NCI-H226 (cell line): Measurements from ENCODE around the gene BTN2A1.
"Not testable (repeated sequence)": the region's sequence is repeated elsewhere in the genome, so short reads cannot be mapped to it uniquely, and the experiment has no call there.

Source experiments
- DNase-seq: peaks from one replicate; pipeline ENCODE4 v3.0.0-alpha.2; 2015

Gene BTN2A1

GRCh38 chr6:26457806-26458688 is at the start of gene BTN2A1:
BTN2A1 (plus strand) TSS chr6:26457955; CDS start chr6:26458637, 682 bp downstream.
- DNase-seq = peak; percentile 82

- DNase-seq = no peak
Measured at GRCh38 chr6:26408828-26409730, 48.7 kb upstream of the BTN2A1 start.

DNA sequence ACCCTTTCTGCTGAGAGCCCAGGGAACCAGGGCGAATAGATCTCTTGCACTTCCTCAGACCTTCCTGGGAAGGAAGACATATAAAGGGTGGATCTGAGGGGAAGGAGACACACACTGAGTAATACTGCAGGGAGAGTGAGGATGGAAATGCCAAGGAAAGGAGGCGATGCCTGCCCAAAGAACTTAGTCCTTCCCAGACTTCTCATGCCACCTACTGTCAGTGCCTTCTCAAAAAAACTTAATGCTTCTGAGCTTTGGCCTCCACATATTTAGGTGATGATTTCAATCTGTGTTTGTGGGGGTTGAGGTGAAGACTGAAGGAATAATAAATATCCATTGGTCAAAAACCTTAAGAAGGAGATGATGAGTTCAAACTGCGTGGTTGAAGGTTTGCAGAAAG is 46.0 kb upstream of the BTN2A1 start:
- peak; percentile 45 for DNase-seq

DNA sequence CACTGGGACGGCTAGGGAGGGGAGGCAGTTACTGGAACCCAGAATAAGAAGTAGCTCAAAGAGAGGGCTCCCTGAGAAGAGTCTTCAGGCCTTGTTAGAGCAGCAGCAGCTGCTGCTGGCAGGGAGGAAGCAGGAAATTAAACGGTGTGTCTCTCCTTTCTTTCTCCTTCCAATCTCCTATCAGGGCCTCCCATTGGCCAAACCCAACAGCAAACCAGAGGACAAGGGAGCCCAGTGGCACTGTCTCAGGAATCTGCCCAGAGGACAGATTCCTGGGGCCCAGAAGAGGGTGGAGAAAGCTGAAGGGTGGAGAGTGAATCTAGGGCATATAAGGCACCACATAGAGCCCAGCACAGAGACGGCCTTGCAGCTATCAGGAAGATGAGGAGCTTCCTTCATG is 45.5 kb upstream of the BTN2A1 start:
- no peak for DNase-seq

DNA sequence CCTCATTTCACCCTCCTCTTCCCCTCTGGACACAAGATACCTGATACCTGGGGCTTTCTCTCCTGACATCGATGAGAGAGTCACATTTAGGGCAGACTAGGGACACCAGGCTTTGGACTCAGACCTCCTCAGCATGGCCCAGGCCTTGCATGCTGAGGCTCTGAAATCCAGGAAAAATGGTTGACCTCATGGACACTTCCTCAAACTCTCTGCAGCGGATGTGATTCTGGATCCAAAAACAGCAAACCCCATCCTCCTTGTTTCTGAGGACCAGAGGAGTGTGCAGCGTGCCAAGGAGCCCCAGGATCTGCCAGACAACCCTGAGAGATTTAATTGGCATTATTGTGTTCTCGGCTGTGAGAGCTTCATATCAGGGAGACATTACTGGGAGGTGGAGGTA is 44.8 kb upstream of the BTN2A1 start:
- DNase-seq = no peak

- DNase-seq = no peak
Measured at GRCh38 chr6:26414281-26414680, 43.5 kb upstream of the BTN2A1 start.

- no peak for DNase-seq
Measured at GRCh38 chr6:26415036-26415614, 42.6 kb upstream of the BTN2A1 start.

GRCh38 chr6:26415791-26416190 is 42.0 kb upstream of the BTN2A1 start:
- no peak for DNase-seq

DNA sequence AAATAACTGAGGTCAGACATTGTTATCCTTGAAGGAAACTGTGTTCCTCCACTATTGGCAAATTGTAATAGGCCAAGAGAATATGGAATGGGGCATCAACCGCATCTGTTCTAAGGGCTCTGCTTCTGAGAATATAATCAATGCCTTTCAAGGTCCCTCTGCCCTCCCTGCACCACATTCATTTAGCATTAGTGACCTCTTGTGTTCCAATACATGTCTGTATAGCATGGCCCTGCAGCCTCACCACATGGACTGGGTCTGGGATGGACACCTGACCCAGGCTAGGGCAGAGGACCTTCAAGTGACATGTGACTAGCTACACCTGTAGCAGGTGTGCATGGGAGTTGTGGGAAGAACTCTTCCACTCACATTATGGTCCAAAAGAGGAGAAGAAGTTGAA is 41.5 kb upstream of the BTN2A1 start:
- DNase-seq = no peak

DNA sequence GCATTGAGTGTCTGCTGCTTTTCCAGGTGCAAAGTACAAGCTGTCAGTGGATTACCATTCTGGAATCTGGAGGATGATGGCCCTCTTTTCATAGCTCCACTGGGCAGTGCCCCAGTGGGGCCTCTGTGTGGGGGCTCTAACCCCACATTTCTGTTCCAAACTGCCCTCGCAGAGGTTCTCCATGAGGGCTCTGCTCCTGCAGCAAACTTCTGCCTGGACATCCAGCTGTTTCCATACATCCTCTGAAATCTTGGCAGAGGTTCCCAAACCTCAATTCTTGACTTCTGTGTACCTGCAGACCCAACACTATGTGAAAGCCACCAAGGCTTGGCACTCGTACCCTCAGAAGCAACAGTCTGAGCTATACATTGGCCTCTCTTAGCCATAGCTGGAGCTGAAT is 39.7 kb upstream of the BTN2A1 start:
- not testable (repeated sequence) for DNase-seq

GRCh38 chr6:26418795-26419194 is 39.0 kb upstream of the BTN2A1 start:
- not testable (repeated sequence) for DNase-seq

- DNase-seq = no peak
Measured at GRCh38 chr6:26420688-26421171, 37.0 kb upstream of the BTN2A1 start.

DNA sequence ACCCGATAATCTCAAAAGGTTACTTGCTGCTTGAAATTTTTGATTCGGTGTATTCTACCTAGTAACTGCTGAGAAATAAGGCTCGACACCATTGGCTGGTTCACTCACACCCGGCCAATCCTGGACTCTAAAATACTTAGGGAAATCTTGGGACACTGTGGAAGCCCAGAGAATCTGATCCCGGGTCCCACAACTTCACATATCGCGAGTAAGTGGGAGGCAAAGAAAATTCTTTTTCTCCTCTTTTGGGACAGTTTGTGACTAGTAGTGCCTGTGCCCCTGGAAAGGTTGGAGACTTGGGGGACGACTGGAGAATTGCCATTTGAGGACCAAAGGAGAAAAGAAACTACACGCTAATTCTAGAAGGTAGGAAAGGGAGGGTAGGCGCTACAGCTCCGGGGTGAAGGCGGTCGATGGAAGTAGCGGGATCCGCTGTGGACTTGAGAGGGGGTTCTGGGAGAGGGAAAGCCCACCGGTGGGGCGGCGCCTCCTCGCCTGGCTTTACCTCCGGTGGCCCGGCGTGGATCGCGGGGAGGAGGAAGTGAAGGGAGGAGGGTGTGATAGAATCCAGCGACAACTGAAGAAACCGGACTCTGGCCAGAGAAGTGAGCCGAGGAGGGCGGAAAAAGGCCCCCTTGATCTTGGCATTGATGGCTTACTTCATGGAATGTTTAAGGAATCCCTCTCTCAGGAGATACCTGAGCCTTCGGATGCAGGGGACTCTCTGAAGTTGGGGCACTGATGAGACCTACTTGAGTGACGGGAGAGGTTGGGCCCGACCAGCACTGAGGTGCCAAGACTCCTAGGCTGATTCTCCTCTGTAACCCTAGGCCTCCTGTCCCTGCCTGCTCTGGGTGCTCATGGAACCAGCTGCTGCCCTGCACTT is 36.3 kb upstream of the BTN2A1 start:
- peak; percentile 82 for DNase-seq

- no peak for DNase-seq
Measured at GRCh38 chr6:26422329-26422728, 35.4 kb upstream of the BTN2A1 start.

DNA sequence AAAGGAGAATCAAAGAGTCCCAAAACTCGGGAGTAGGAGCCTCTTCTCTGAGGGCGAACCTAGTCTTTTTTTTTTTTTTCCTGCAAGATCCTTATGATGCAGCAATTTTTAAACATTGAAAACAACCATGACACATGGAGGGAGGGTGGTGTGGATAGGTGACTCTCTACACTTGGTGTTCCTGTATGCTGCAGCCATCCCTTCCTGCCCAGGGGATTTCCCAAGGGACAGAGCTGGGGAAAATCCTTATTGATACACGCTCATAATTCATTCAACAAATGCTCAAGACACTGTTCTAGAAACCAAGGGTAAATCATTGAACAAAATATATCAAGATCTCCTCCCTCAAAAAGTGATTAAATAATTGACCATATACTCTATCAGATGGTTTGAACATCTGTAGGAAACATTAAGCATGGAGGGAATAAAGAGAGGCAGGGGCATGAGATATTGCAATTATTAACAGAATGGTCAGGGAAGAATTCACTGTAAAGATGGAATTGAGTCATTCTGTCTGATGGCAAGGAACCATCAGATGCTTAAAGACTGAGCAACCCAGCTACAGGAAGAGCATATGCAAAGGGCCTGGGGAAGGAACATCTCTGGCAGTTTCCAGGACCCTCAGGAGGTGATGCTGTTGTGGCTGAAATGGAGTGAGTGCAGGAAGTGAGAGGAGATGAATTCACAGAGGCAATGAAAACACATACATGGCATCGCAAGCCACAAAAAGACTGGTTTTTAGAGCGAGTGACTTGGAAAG is 30.9 kb upstream of the BTN2A1 start:
- no peak for DNase-seq

DNA sequence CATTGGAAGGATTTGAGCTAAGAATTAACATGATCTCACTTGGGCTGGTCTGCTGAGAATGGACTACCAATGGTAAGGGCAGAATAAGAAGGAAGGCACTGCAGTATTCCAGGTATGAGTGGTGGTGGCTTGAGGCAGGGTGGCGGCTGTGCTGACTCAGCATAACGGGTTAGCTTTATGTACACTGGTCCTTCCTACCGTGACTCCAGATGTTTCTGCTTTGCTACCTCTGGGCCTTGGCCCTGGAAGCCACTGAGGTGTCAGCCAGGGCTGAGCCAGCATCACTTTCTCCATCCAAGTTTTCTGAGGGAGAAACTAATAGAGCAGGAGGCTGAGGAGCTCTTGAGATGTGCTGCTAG is 30.3 kb upstream of the BTN2A1 start:
- no peak for DNase-seq

DNA sequence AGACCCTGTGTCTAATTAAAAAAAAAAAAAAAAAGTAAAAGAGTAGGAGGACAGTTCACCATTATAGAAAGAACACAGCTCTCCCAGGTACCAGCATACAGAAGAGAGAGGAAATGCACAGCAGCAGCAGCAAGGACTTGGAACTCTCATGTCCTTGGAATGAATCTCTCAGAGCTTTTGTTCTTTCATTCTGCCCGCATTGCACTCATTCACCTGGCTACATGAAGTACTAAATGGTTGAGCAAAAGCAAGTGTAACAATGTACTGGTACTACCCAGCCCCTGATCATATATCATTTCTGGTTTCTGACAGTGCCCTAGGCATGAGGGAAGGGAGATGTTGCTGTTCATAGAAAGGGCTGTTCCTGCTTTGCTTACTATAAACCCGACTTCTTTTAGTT is 29.5 kb upstream of the BTN2A1 start:
- no peak for DNase-seq

GRCh38 chr6:26430787-26431186 is 27.0 kb upstream of the BTN2A1 start:
- DNase-seq = no peak

- no peak for DNase-seq
Measured at GRCh38 chr6:26431258-26432172, 26.2 kb upstream of the BTN2A1 start.

- no peak for DNase-seq
Measured at GRCh38 chr6:26432627-26433201, 25.0 kb upstream of the BTN2A1 start.
